ENCODE results near the gene APPL2. TPM values are rescaled to one million over a fixed set of nuclear protein-coding genes. Genes with fewer than 3 reads are reported as not detected.
A peak's percentile ranks its signal among the peaks of the same experiment; 100 is the strongest.

The APPL2 gene
- polyA plus RNA-seq, 1 donor, result 118 TPM

DNA sequence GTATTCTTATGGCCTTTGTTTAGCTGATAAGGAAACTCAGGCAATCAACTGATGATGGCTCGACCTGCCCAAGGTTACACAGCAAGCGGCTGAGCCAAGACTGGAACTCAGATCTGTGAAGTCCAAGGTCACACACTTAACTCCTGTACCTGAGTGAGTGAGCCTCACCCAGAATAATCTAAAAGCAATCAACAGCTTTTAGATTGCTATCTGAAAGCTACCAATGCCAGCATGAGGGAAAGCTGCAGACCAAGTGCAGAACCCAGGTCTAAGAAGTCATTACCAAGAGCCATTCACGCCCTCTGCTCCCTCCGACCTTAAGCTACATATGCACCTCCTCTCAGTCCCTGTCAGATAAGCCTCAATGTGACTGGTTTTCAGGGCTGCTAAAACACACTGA lies 12.1 kb downstream of the APPL2 start:
- no peak for DNase-seq

DNA sequence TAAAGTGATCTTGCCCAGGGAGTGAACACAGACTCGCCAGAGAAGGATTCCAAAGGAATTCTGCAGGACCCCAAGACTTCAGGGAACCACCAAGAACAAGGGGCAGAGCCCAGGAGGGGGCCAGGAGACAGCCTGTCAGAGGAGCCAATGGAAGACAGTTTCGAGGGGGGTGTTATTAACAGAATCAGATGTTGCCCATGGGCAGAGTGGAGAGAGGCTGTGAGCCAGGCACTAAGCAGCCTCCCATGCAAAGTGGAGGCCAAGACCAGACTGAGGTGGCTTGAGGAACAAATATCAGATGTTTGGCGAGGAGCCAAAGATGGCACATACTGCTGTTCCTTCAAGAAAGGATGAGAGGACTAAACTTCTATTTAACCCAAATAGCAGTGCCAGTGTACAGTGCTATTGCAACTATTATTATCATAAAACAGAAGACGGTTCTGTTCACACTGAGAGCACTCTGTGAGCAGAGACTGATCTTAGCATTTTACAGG lies 12.6 kb downstream of the APPL2 start:
- no peak for DNase-seq

DNA sequence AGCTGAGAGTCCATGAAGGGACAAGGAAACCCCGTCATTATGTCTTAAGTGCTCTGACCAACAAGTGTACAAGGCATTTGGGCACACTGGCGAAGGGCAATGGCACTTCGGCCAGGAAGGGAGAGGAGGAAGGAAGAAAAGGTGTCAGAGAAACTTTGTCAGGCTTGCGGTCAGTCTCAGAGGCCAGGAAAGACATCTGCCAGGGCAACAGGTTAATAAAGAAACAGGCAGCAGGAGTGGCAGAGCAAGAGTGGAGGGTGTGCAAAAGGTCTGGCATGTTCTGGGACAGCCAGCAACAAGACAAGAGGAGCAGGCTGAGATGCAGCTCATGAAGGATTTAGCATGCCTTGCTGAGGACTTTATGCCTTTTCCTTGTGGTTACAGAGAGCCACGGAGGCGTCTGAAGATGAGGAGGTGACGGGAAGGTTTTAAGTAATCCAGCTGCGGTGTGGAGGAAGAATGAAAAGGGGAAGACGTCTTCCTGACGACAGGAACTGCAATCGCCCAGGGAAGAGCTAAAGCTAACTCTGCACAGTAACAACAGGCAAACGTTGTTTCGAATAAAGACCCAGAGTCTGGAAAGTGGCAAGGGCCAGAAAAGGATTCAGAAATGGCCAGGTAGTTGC lies 13.1 kb downstream of the APPL2 start:
- DNase-seq, result no peak

DNA sequence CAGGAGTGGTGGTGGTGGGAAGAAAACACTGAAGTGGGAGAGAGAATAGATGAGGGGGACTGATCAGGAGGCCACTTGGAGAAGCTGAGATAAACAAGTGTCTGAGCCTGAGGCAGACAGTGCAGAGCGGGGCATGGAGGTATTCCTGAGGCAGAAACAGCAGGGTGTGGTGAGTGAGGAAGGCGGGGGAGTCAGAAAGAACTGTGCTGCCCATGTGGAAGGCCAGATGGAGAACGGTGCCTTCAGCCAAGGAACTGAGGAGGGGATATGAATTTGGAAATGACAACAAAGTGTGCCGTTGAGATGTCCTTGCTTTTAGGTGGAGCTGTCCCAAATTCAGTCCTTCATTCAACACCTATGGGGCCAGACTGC lies 13.7 kb downstream of the APPL2 start:
- DNase-seq, result no peak

DNA sequence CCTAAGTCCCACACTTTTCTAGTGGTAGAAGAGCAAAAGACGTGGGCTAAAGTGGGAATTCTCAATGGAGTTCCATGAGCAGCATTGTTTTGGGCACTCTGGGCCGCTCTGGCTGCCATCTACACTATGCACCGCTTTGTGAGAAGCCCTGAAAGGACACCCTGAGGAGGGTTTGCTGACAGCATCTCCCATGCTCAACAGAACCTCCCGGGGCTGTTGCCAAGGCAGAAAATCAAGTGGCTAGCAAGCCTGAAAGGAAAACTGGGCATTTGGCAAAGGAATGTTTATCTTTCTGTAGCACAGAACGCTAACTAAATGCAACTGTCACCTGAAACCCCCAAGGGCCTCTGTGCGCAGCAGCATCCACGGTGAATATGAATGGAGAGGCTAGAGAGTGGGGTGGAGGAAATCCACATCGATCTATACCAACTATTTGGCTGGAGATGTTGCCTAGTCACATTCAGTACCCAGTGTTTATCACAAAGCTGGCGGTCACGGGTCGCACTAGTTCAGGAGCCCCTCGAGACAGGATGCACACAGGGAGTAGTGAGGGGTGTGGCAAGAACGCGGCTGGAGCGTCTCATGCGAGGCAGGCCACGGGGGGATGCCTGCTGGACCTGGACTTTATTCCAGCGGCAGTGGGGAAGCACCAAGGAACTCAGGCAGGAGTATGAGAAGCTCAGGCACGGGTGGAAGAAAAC lies 14.2 kb downstream of the APPL2 start:
- no peak for DNase-seq

DNA sequence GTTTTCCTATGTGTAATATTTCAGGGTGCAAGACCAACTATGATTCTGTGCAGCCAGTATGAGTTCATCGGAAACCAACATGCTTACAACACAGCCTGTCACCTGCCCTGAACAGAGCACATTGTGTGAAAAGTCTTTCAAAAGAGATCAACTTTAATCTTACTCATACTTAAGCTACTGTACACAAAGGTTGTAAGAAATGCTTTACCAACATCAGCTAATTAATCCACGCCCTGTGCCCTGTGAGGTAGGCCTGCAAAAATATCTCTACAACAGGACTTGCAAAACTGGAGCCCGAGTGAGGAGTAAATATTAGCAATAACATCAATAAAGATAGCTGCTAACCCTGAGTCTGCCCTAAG lies 15.1 kb downstream of the APPL2 start:
- no peak for DNase-seq

DNA sequence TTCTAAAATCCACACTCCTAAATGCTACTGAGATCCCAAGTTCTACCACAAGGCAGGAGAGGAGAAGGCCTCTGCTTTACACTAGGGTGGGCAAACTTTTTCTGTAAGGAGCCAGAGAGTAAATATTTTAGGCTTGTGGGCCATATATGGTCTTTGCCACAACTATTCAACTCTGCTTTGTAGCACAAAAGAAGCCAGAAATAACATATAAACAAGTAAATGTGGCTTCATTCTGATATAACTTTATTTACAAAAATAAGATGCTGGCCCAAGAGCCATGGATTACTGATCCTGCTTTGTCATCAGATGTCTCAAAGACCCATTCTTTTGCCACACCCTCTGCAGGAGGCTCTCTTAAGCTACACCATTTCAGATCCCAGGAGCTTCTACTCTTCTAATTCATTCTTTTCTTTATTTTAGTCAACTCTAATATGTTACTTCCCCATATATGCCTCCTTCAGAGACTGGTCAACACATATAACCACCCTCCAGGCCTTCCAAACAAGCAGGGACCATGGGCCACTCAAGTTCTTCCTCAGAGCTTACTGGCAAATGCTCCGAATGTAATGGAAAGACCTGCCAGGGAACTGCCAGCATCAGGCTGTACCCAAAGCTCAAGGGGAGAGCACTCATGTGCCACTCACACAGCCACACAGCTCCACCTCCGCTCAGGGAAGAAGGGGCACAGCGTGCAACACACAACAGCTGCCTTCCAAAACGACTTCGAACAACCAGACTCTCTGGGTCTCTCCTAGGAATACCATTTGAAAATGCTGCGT lies 15.6 kb downstream of the APPL2 start:
- no peak for DNase-seq

DNA sequence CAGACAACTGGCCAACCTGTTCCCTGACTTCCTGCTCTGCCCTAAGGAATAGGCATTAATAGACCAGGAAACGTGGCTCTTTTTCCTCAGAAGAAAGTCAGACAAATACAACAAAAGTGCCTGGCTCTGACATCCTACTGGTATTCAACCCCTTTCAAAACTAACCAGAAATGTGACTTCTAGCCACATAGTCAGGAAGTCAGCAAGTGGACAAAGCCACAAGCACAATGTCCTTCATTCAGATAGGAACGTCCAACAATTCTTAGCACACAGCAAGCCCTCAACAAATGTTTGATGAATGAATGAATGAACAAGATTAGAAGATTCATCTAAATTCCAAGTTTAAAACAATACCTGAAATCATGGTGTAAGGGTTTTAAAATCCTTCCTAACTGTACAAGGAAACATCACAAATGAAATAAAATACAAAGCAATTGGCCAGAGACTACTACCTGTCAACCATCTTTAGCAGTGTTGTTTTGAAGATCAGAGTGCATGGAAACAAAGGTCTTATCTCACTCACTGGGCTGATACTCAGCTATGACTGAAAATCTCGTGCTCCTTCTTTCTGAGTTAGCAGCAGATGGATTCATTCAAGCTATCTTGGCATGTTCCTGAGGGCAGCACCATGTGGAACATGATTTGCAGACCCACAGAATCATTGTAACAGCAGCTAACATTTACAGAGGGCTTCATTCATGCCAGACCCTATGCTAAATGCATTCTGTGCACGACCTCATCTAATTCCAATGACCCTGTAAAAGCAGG lies 16.5 kb downstream of the APPL2 start:
- DNase-seq, result no peak

DNA sequence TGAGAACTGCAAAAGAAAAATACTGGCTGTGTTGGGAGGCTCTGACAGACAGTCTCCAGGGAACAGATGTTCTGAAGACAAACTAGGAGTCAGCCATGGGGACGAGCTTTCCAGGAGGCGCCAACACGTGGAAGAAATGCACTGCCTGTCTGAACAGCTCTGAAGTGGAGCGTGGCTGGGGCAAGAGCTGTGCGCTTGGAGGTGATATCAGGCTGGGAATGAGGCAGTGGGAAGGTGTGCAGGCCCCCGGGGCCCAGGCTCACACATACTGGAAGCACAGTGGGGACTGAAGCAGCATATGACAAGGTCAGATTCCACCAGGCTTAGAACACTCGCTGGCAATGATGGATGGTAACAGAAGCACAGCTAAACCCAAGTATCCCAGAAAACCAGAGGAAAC lies 17.5 kb downstream of the APPL2 start:
- no peak for DNase-seq

DNA sequence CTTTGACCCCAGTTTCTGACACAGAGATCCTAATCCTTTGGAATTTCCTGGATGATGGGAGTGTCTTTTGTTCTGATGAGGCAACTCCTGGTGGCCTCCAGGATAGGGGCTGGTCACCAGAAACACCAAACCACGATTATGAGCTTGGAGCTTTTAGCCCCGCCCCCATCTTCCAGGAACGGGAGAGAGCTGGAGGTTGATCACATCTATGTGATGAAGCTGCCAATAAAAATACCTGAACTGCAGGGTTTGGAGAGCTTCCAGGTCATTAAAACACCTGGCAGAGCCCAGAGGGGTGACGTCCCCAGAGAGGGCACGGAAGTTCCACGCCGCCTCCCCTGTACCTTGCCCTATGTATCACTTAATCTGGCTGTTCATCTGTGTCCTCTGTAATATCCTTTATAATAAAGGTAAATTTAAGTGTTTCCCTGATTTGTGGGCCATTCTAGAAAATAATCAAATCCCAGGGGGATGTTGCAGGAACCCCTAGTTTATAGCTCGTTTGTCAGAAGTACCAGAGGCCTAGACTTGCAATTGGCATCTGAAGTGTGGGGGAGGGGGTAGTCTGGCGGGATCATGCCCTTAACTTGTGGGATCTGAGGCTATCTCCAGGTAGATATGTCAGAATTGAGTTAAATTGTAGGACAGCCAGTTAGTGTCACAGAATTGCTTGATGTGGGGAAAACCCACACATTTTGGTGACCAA lies 21.2 kb downstream of the APPL2 start:
- DNase-seq, result no peak

DNA sequence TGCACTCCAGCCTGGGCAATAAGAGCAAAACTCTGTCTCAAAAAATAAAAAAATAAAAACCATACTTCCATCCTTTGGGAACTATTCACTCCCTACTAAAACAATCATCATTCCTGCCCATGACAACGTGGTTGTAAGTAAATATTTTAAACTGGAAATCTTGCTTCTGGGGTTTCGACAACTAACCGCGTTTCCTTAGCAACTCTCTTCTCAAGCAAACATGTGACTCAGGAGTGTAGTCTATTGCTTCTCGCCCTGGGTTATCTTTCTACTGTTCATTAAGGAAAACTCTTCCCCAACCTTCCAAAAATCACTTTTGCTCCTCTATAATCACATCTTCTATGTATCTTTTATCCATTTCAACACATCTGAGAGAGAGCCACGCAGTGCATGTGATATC lies 21.8 kb downstream of the APPL2 start:
- no peak for DNase-seq

DNA sequence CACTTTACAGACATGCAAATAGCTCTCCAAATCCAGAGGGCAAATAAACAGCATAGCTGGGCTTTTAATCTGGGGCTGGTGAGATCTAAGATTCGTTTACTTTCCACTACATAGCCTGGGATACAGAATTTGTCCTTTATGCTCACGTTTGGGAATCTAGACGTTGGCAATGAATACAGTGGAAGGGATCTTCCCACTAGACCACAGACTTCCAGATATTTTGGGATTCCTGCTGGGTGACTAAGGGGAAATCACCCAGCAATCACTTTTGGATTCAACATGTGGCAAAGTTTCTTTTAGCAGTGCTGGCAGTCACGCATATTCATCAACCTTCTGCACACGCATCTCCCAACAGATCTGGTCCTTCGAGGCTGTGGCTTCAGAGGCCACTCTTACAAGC lies 23.5 kb downstream of the APPL2 start:
- no peak for DNase-seq

DNA sequence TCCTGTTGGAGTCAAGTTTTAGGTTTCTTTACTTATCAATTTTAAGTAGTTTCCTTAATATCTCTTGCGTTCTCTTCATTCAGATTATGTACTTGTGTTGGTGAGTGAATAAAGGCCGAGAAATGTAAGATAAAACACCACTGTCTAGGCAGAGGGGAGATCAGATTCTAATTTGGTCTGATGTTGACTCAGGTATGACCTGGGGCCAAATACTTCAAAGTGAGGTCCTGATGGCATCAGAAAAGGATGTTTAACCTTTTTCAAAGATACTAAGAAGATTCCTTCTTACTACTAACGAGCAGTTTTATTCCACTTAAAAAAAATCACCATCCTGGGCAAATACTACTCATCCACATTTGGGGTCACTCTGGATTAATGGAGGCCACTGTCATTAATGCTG lies 26.9 kb downstream of the APPL2 start:
- DNase-seq, result no peak

DNA sequence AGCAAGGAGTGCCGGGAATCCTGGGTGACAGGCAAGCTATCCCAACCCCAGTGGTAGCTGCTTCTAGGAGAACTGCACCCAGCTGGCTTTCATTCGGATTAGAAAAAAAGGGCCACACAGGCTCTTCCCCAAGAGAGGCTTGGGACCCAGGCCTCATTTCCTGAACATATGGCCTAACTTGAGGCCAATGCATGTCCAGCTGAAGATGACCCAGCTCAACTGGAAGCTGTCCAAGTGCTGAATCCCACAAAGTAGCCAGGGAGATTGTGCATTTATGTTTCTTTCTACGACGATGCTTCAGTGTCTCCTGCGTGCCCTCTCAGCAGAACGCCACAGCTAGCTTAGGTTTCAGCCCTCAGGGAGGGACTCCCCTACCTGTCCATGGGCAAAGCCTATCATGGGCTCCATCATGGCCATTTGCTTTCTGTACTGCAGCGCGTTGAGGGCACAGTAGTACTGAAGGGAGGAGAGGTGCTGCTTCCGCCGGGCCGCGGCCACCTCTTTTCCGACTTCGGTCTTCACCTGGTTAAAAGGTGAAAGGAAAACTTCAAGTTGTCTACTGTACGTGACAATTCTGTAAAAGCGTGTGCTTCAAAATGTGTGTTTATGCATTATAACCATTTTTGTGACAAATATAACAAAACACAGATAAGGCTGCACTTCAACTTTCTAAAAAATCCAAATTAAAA lies 29.1 kb downstream of the APPL2 start:
- peak; percentile 19 for DNase-seq

DNA sequence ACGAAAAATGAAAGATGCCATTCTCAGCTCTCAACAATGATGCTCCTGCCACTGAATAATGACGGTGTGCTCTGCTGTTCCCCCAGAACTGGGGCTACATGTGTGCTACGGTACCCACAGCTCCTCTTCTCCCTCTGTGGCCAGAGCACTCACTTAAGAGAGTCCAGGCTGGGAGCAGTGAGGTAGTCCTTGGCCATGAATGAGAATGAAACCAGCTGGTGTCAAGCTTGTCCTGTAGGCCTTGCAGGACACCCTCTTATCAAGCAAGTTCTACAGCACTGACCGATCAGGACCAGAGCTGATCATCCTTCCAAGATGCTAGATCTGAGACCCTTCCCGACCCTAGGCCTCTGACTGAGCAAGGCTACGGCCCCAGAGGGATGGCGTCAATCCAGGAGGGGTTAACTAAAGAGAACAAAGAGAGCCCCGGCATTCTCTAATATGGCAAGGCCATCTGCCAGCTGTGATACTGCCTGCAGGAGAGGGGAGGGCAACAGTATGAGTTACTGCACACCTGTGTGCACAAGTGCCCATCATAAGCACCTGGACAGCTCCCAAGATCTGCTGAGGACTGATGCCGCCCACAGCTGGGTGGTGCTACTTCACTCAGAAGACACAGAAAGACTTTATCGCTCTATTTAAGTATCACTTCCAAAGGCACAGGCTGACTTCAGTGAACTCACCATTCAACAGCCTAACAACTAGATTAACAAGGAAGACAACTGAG lies 30.5 kb downstream of the APPL2 start:
- no peak for DNase-seq

DNA sequence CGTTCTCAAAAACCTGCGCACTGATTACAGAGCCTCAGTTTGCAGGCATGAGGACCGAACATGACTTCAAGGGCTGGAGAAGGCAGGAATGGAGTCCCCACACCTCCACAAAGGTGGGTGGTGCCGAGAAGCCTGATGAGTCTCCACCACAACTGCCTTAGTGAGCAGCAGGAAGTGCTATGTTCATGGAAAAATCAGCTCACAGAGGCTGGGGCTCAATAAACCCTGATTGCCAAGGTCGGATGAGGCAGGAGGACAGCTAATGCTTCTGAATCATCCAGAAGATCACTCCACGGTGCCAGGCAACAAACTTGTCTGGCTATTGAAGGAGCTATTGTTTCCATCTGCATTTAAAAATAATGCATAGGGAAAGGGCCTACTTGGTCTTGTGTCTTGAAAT lies 31.1 kb downstream of the APPL2 start:
- DNase-seq, result no peak

DNA sequence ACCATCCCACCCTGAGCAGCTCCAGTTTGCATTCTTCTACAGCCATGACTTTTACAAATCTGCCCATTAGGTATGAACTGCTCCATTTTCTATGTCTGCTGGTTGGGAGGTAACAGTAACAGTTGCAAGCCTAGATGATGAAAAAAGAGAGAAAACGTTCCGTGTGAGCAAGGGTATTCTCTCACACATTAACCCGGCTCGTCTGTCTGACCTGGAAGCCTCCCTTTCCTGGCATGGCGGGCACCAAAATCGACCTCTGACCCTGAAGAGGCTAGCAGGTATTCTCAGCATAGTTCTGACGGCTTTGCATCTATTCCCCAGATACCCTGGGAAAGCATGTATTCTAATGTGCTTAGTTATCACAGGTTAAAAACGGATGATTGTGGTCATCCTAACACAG lies 31.8 kb downstream of the APPL2 start:
- DNase-seq, result no peak

DNA sequence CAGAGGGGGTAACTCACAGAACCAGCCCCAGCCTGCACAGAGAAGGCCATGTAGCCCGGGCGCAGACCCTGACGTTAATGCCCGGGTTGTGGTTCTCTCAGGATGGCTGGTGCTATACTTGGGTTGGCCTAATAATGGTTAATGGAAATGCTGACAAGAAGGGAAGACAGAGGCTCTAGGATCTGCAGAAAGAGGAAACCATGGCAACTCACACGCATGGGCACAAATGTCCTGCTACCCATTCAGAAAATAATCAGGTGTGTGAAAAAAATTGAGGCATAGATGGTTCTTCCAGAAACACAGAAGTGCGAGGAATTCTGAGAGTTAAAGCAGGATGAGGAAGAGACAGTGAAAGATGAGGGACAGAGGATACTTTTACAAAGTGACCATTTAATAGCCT lies 33.8 kb downstream of the APPL2 start:
- DNase-seq, result no peak

DNA sequence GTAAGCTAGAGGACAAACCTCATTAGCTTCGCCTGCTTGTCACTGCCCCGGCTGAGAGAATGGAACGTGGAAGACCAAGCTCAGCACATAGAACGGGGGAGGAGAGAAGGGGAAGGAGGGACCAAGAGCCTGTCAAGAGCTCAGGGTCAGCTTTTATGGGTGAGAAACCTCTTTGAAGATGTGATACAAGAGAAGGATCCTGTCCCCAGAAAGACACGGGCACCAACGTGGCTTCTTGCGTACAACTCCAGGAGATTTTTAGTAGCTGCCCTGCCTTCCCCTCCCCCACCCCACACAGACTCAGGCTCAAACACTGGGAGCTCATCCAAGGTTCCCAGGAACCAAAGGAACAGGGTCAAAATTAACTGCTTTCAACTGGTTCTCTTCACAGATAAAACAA lies 34.7 kb downstream of the APPL2 start:
- DNase-seq, result peak; percentile 46

DNA sequence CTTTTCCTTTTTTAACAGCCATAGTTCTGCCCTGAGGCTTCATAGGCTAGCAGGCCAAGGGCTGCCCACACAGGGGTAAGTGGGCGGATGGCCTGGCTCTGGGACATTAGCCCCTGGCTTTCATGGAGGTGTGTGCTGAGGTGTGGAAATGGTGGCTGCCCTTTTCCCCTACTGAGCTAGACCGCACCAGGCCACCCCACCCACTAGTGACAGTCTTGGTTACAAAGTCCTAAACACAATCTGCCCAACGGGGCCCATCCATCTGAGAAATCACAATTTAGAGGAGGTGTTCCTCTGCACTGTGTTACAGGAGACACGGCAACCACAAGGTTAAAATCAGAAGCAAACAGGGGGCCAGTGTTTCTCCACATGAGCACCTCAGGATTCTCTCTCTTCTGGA lies 35.6 kb downstream of the APPL2 start:
- DNase-seq, result no peak

DNA sequence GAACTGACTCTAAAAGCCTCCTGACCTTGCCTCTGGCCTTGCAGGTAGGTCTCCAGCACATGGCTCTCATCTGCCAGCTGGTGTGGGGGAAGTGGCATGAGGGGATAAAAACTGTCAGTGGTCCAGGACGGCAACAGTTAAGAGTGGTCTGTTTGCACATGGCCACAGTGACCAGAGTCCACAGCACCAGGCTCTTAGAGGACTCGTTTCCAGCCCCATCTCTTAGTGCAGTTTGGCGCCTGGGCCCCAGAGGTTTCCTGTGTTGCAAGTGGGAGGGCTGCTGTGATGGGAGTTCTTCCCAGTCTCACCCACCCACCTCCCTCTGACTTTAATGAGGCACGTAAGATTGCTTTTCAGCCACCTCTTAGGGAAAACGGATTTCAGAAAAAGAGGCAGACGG lies 37.0 kb downstream of the APPL2 start:
- DNase-seq, result no peak
